Endothelial cell of umbilical vein (primary cell): Measurements from ENCODE around the gene FRMD4A. TPM values are rescaled to one million over a fixed set of nuclear protein-coding genes. Genes with fewer than 3 reads are reported as not detected.

Experiments
- BruUV-seq: library from RNA; stranded (reverse); fragments of 400-500 nt; replicated peaks from 2 replicates; lab custom pipeline; 2021; lab: Mats Ljungman, UMichigan
- CTCF ChIA-PET: fragments of 300-600, 350-600 bp; sonication (Branson Sonifier 250); formaldehyde crosslinking; loops from one replicate; lab custom pipeline; 2021; ENCODE audit warnings: antibody characterized with exemption, inconsistent platforms; lab: Charles Lee
- POLR2A ChIA-PET: fragments of 300-600, 350-600 bp; sonication (Branson Sonifier 250); formaldehyde crosslinking; loops from one replicate; lab custom pipeline; 2021; ENCODE audit warnings: antibody characterized with exemption, inconsistent platforms; lab: Charles Lee
- DNase-seq: peaks from one replicate; pipeline ENCODE4 v3.0.0-alpha.2; 2011; ENCODE audit warnings: low read depth, low spot score
- FAIRE-seq: peaks from 2 replicates; lab custom pipeline; 2011; peaks lifted over from hg19 to GRCh38; lab: Jason Lieb, UNC
- H2AFZ ChIP-seq: 2 replicates; pipeline ENCODE4 v1.6.0; 2012; ENCODE audit warnings: low read depth, low read length, control low read depth, inconsistent platforms
- H3K27ac ChIP-seq: 2 replicates; pipeline ENCODE4 v1.5.1; 2011; ENCODE audit warnings: low read depth, mild to moderate bottlenecking, control low read depth, low read length, moderate library complexity; ENCODE audit not compliant: insufficient read depth
- H3K27me3 ChIP-seq, 2 experiments: 2 replicates each; pipeline versions ENCODE4 v1.6.0 to v1.6.1; 2011; ENCODE audit warnings: low read length in 2 of 2, mixed read lengths in 1 of 2; ENCODE audit not compliant: control insufficient read depth in 2 of 2, insufficient read depth in 2 of 2
- H3K36me3 ChIP-seq, 2 experiments: 2 replicates in 1 of 2; 3 replicates in 1 of 2; pipeline ENCODE4 v1.5.1; 2011; ENCODE audit warnings: low read length in 2 of 2, mild to moderate bottlenecking in 1 of 2, moderate library complexity in 1 of 2; ENCODE audit not compliant: control insufficient read depth in 2 of 2, insufficient read depth in 2 of 2; ENCODE audit errors: extremely low read depth in 1 of 2
- H3K4me1 ChIP-seq: 3 replicates; pipeline ENCODE4 v1.5.1; 2011; ENCODE audit warnings: mild to moderate bottlenecking, low read length; ENCODE audit not compliant: control insufficient read depth, insufficient read depth; ENCODE audit errors: extremely low read depth
- H3K4me2 ChIP-seq: 2 replicates; pipeline ENCODE4 v1.6.1; 2011; ENCODE audit warnings: low read length, control low read depth, mixed read lengths; ENCODE audit not compliant: insufficient read depth
- H3K4me3 ChIP-seq, 3 experiments: fragments of 200-600 bp in 1 of 3; sonication (generic), shearing (Covaris generic) in 1 of 3; replicated peaks in 1 of 3; 2 replicates each; pipeline ENCODE4 v1.5.1; 2011 to 2016; ENCODE audit warnings: control low read depth in 3 of 3, low read length in 3 of 3, mild to moderate bottlenecking in 2 of 3, inconsistent platforms in 1 of 3, low read depth in 1 of 3, moderate library complexity in 1 of 3; ENCODE audit not compliant: insufficient read depth in 1 of 3
- H3K79me2 ChIP-seq: 2 replicates; pipeline ENCODE4 v1.6.0; 2012; ENCODE audit warnings: low read length, inconsistent platforms; ENCODE audit not compliant: control insufficient read depth, insufficient read depth
- H3K9ac ChIP-seq: replicated peaks from 2 replicates; pipeline ENCODE3; 2011; ENCODE audit warnings: low read length, control low read depth; ENCODE audit not compliant: insufficient read depth; ENCODE audit errors: extremely low read depth
- H3K9me1 ChIP-seq: replicated peaks from 3 replicates; pipeline ENCODE4 v1.6.0; 2011; ENCODE audit warnings: mild to moderate bottlenecking, low read length; ENCODE audit not compliant: control insufficient read depth, insufficient read depth; ENCODE audit errors: extremely low read depth
- H3K9me3 ChIP-seq: replicated peaks from 2 replicates; pipeline ENCODE4 v1.5.1; 2012; ENCODE audit warnings: low read length, inconsistent platforms; ENCODE audit not compliant: control insufficient read depth, insufficient read depth
- H4K20me1 ChIP-seq: replicated peaks from 2 replicates; pipeline ENCODE3; 2011; ENCODE audit warnings: mild to moderate bottlenecking, low read length; ENCODE audit not compliant: control insufficient read depth, insufficient read depth; ENCODE audit errors: extremely low read depth
- EZH2 ChIP-seq: IDR thresholded peaks from 2 replicates; pipeline ENCODE4 v1.6.1; 2012; ENCODE audit warnings: borderline replicate concordance, low read depth, mild to moderate bottlenecking, moderate library complexity, low read length, inconsistent platforms; ENCODE audit not compliant: severe bottlenecking
- FOS ChIP-seq: IDR thresholded peaks from 2 replicates; pipeline ENCODE4 v1.6.1; 2011; ENCODE audit warnings: mild to moderate bottlenecking, low read length, moderate library complexity, borderline replicate concordance; ENCODE audit not compliant: insufficient read depth
- GATA2 ChIP-seq: IDR thresholded peaks from 2 replicates; pipeline ENCODE4 v1.7.0; 2011; ENCODE audit warnings: low read depth, mild to moderate bottlenecking, moderate library complexity, mixed read lengths, low read length; ENCODE audit not compliant: insufficient read length, insufficient read depth
- JUN ChIP-seq: IDR thresholded peaks from 2 replicates; pipeline ENCODE4 v1.6.1; 2011; ENCODE audit warnings: borderline replicate concordance, low read depth; ENCODE audit not compliant: insufficient read length, insufficient read depth
- MYC ChIP-seq: IDR thresholded peaks from one replicate; pipeline ENCODE4 v1.6.1; 2011; ENCODE audit warnings: mild to moderate bottlenecking, low read depth, low read length
- POLR2A ChIP-seq: IDR thresholded peaks from 2 replicates; pipeline ENCODE4 v1.6.1; 2012; ENCODE audit warnings: low read depth, mild to moderate bottlenecking, control low read depth, low read length
- POLR2AphosphoS5 ChIP-seq: IDR thresholded peaks from 2 replicates; pipeline ENCODE4 v1.6.1; 2012; ENCODE audit warnings: low read depth, mild to moderate bottlenecking, control low read depth, low read length, moderate library complexity; ENCODE audit not compliant: insufficient read depth
- dilution Hi-C: fragments of 300-500 bp; cut with MboI; formaldehyde crosslinking; loops from one replicate; pipeline ENCODE4 v1.15.0; 2019; ENCODE audit warnings: low sequenced_read_pairs; ENCODE audit not compliant: extremely low pct_ligation_motif_present
- intact Hi-C: fragments of 100-400 bp; cut with micrococcal nuclease; formaldehyde crosslinking; loops from one replicate; pipeline ENCODE4 v1.10.0; 2022
- polyA plus RNA-seq, 4 experiments: library from polyadenylated mRNA; depleted of rRNA in 3 of 4; stranded (reverse) in 3 of 4; unstranded in 1 of 4; fragments of >200 nt; gene quantifications; 2 replicates each; pipeline versions ENCODE4 v1.2.1 to v1.2.3, GENCODE V29; 2011 to 2012; ENCODE audit warnings: missing spikeins in 1 of 4
- total RNA-seq: library from RNA; stranded (reverse); gene quantifications from 2 replicates; pipeline ENCODE4 v1.2.3, GENCODE V29; 2021
- TF ChIP-seq, protein P1 (sequence below): IDR thresholded peaks from 2 replicates; pipeline ENCODE4 v1.6.1; 2011; ENCODE audit not compliant: insufficient read depth, insufficient read length
- TF ChIP-seq, protein P2 (sequence below), 2 donors: IDR thresholded peaks; 1 replicate in 1 of 2; 2 replicates in 1 of 2; pipeline ENCODE4 v1.5.1; 2011; ENCODE audit warnings: low read length in 2 of 2, mild to moderate bottlenecking in 2 of 2, moderate library complexity in 2 of 2, control low read depth in 1 of 2, inconsistent platforms in 1 of 2, low read depth in 1 of 2; ENCODE audit not compliant: insufficient read depth in 1 of 2; ENCODE audit errors: extremely low read depth in 1 of 2

FRMD4A gene
- total and polyA plus RNA-seq, 2 donors (not counting 3 experiments of a cell fraction or from before 2014, with no cell fraction given): 123 to 148 TPM

DNA sequence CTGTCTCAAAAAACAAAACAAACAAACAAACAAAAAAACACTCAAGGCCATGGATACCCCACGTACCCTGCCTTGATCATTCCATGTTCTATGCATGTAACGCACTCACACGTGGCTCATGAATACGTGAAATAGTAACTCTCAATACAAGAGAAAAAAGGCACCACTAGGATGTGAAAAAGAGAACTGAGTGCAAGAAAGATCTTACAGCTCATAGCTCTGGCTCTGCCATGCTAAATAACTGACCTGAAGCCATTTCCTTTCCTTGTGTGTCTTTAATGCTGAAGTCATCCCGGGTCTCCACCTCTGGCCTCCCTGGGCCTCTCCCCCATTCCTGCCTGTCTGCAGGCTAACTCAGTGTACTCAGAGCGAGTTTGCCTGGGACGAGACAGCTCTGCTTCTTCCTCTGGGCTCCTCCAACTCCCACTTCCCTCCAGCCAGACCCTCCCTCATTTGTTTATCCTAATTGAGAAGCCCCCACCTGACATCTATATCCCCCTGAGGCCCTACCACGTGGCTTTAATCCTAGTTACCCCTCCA, 626.7 kb downstream of the FRMD4A start:
- POLR2A ChIA-PET: no interaction called here
- Histone ChIP-seq H3K27ac (peak overlapping the region; percentile 14), H3K9ac (no peak overlapping the region), H3K27me3 (no peaks in the 10 kb centered on the region), H2AFZ (no peak overlapping the region), H3K4me2 (peak overlapping the region; percentile 14), H3K4me3 (no peak overlapping the region), H3K79me2 (peaks cover 40% of the 10 kb centered on the region), H3K36me3 (peaks cover 2 to 8% of the 10 kb centered on the region in 2 experiments), H3K9me1 (no peaks in the 10 kb centered on the region), H4K20me1 (no peaks in the 10 kb centered on the region), H3K4me1 (peaks cover 69% of the 10 kb centered on the region), H3K9me3 (no peaks in the 10 kb centered on the region)
- intact Hi-C loops: no loop called here
- CTCF ChIA-PET: interaction anchor here (1.0 to 2.8 kb wide), 5 partner anchors 9 to 45 kb away, joined by 3 to 7 read pairs (median 5); no protein-coding TSS in a partner anchor
- DNase-seq (no peak), FAIRE-seq (no peak)
- no peak for TF ChIP-seq POLR2AphosphoS5
- no peak for TF ChIP-seq JUN
- no peak for TF ChIP-seq FOS
- dilution Hi-C loops: no loop called here
- no TSS peak for BruUV-seq

DNA sequence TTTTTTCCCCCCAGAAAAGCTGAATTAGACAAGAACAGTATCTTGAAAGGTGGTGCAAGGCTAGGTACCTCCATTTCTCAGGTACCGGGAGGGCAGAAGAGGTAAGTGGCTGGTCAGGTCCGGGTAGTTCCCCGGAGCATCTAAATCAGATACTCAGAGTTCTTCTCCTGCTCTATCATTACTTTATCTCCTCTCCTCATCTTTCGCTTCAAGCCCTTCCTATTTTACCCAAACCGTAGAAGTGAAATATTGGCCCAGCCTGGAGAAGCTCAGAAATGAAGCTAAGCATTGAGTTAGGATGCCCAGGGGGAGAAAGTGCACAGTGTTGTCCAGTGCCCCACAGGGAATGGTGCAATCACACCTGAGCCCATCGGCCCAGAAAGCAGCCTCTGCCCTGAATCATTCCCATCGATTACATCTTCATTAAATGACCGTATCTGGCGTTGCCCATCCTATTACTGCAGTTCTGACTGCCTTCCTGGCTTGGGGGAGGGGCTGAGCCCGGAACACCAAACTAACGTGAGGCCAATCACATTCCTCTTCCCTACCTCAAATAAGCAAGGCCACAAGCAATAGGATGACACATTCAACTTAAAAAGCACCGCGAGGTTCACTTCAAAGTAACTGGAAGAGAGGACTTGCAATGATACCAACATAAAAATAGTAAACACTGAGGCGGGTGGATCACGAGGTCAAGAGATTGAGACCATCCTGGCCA, 627.5 kb downstream of the FRMD4A start:
- dilution Hi-C loops (no loop called here), intact Hi-C loops (no loop called here)
- Histone ChIP-seq H3K9ac (no peak overlapping the region), H4K20me1 (no peaks in the 10 kb centered on the region), H3K27me3 (no peaks in the 10 kb centered on the region), H3K36me3 (peaks cover 2 to 8% of the 10 kb centered on the region in 2 experiments), H3K27ac (no peak overlapping the region), H3K9me1 (no peaks in the 10 kb centered on the region), H2AFZ (no peak overlapping the region), H3K4me2 (no peak overlapping the region), H3K4me1 (peaks cover 63% of the 10 kb centered on the region), H3K4me3 (no peak overlapping the region), H3K9me3 (no peaks in the 10 kb centered on the region), H3K79me2 (peaks cover 40% of the 10 kb centered on the region)
- CTCF ChIA-PET: interaction anchor here (1.1 to 2.8 kb wide), 2 partner anchors 20 to 44 kb away, joined by 4 to 7 read pairs; no protein-coding TSS in a partner anchor
- BruUV-seq: no TSS peak
- POLR2A ChIA-PET: interaction anchor here (0.7 kb wide), 1 partner anchor 31 kb away, joined by 4 read pairs; no protein-coding TSS in a partner anchor
- DNase-seq (no peak), FAIRE-seq (no peak)
- TF ChIP-seq JUN (no peak), FOS (no peak), EZH2 (no peak), GATA2 (no peak), POLR2A (no peak), POLR2AphosphoS5 (no peak), MYC (no peak)
- TF ChIP-seq, protein P1, sequence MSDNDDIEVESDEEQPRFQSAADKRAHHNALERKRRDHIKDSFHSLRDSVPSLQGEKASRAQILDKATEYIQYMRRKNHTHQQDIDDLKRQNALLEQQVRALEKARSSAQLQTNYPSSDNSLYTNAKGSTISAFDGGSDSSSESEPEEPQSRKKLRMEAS: no peak
- TF ChIP-seq, protein P2, sequence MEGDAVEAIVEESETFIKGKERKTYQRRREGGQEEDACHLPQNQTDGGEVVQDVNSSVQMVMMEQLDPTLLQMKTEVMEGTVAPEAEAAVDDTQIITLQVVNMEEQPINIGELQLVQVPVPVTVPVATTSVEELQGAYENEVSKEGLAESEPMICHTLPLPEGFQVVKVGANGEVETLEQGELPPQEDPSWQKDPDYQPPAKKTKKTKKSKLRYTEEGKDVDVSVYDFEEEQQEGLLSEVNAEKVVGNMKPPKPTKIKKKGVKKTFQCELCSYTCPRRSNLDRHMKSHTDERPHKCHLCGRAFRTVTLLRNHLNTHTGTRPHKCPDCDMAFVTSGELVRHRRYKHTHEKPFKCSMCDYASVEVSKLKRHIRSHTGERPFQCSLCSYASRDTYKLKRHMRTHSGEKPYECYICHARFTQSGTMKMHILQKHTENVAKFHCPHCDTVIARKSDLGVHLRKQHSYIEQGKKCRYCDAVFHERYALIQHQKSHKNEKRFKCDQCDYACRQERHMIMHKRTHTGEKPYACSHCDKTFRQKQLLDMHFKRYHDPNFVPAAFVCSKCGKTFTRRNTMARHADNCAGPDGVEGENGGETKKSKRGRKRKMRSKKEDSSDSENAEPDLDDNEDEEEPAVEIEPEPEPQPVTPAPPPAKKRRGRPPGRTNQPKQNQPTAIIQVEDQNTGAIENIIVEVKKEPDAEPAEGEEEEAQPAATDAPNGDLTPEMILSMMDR (IDR thresholded peaks at IDR 0.05; ENCODE audit: extremely low read depth in 1 of 2, insufficient read depth in 1 of 2, low read depth in 1 of 2, low read length in 2 of 2): no peak
